CD4-positive, alpha-beta T cell treated with Interleukin-17A for 1 hour (primary cell): Measurements from ENCODE around the gene LRIG3.
"Not testable (repeated sequence)": the region's sequence is repeated elsewhere in the genome, so short reads cannot be mapped to it uniquely, and the experiment has no call there.

Experiments used
- DNase-seq: peaks from one replicate; pipeline ENCODE4 v3.0.0-alpha.2; 2020

Gene LRIG3

GRCh38 chr12:58895053-58895452, 25.3 kb downstream of the LRIG3 start:
- DNase-seq, result no peak

DNA sequence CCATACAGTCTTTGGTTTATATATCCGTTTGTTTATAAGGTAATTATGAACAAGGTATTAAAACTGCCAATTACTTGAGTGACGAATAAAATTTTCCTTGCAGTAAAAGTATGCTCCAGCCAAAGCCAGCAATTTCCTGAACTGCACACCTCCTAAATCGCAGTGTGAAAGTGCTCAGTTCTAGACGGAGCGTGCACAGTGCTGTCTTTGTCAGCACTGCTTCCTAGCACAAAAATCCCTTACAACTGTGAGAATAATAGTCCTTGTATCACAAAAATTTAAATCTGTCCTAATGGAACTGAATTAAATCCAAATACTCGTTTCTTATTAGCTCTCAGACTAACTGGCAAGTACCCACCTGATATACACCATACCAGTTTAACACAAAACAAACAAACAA, 26.3 kb downstream of the LRIG3 start:
- no peak for DNase-seq

DNA sequence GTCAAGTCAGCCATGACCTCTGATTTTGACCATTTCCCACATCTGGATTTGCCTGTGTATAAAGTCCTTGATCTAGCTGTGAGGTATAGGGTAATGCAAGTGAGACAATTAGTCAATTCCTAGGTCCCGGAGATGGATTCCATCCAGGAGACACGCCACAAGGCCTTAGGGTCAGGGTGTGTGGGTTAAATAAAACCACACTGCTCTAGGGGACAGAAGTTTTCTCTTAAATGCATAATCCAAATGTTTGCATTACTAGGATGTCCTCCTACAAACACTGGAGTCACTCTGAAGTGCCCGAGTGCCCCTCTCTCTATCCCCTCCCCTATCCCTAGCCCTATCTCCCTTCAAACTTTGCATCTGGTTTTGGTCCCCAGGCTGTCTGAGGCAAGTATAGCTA, 26.8 kb downstream of the LRIG3 start:
- DNase-seq, result no peak

- DNase-seq, result no peak
Measured at GRCh38 chr12:58889557-58889956, 30.7 kb downstream of the LRIG3 start.

- no peak for DNase-seq
Measured at GRCh38 chr12:58888131-58888783, 32.0 kb downstream of the LRIG3 start.

- DNase-seq, result no peak
Measured at GRCh38 chr12:58887068-58887467, 33.2 kb downstream of the LRIG3 start.

- DNase-seq, result no peak
Measured at GRCh38 chr12:58886474-58886873, 33.8 kb downstream of the LRIG3 start.

- no peak for DNase-seq
Measured at GRCh38 chr12:58884916-58885315, 35.4 kb downstream of the LRIG3 start.

GRCh38 chr12:58883576-58884334, 36.5 kb downstream of the LRIG3 start:
- DNase-seq, result no peak

DNA sequence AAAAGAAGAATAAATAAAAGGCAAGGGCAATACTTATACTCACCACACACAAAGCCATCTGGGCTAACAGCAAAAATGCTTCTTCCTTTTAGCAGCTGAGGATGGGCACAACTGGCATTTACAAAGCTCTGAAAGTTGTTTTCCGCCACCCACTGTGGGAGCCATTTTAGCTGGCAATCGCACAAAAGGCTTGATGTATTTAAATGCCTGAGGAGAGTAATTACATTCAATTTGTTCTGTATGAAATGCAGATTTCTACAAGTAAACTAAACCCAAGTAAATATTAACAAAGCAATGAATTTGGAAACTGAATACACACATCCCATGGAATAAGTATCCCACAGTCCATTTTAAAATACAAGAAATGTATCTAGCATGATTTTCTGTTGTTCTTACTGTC, 37.5 kb downstream of the LRIG3 start:
- no peak for DNase-seq

DNA sequence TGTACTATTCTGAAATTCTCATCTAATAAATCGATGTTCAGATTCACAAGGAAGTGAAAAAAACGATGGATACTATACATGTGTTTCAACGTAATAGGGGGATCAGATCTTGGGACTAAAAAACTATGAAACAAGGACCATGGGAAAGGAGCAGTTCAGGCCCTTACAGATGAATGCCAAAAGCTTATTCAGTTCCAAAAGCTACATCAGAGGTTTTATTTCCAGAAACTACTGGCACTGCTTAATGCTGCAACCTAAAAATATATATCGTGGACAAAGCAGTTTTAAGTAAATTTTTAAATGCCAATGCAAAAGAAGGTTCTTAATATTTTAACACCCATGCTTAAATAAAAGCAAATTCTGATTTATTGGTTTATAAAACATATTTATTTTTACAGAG, 38.5 kb downstream of the LRIG3 start:
- DNase-seq, result no peak

DNA sequence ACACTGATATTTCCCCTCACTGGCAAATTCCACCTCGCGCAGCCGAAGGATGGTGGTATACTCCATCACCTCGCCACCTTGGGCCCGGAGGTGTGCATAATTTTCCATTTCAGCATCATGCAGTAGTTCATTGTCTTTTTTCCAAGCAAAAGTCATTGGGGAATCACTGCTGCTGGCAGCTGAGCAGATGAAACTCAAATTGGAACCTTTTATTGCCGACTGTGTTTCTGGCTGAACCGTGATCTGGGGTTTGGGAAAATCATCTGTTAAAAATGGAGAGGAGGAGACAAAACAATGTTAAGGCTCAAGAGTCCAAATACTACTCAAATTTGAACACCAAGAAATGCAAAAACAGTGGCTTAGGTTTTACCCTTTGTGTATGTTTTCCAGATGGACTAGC, 39.7 kb downstream of the LRIG3 start:
- DNase-seq, result no peak

DNA sequence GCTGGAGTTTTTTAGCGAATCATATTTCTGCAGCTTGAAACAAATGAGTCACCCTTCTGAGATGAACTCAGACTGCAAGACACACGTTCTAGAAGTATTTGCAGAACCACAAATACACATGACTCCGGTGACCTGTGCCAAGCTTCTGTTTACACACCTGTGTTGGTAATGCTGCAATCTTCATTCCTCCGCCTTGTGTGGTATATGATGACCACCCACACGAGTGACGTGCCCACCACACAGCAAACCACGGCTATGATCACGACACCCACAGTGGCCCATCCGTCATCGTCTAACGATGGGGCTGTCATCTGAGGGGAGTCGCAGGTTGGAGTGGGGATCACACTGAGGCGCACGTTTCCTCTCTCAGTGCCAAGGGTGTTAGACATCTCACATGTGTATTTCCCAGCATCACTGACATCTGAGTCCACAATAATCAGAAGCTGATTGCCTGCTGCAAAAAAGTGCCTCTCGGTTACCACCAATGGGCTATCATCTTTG, 43.0 kb downstream of the LRIG3 start:
- no peak for DNase-seq

- DNase-seq, result no peak
Measured at GRCh38 chr12:58873496-58873895, 46.8 kb downstream of the LRIG3 start.

- no peak for DNase-seq
Measured at GRCh38 chr12:58871556-58871955, 48.7 kb downstream of the LRIG3 start.

- DNase-seq, result no peak
Measured at GRCh38 chr12:58870595-58870994, 49.7 kb downstream of the LRIG3 start.

DNA sequence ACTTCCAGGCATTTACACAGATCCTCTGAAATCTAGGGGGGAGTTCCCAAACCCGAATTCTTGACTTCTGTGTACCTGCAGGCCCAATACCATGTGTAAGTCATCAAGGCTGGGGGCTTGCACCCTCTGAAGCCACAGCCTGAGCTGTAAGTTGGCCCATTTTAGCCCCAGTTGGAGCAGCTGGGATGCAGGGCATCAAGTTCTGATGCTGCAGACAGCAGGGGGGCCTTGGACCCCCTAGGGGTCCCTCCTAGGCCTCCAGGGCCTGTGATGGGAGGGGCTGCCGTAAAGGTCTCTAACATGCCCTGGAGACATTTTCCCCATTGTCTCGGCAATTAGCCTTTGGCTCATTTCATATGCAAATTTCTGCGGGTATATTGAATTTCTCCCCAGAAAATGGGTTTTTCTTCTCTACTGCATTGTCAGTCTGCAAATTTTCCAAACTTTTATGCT, 59.5 kb downstream of the LRIG3 start:
- no peak for DNase-seq

DNA sequence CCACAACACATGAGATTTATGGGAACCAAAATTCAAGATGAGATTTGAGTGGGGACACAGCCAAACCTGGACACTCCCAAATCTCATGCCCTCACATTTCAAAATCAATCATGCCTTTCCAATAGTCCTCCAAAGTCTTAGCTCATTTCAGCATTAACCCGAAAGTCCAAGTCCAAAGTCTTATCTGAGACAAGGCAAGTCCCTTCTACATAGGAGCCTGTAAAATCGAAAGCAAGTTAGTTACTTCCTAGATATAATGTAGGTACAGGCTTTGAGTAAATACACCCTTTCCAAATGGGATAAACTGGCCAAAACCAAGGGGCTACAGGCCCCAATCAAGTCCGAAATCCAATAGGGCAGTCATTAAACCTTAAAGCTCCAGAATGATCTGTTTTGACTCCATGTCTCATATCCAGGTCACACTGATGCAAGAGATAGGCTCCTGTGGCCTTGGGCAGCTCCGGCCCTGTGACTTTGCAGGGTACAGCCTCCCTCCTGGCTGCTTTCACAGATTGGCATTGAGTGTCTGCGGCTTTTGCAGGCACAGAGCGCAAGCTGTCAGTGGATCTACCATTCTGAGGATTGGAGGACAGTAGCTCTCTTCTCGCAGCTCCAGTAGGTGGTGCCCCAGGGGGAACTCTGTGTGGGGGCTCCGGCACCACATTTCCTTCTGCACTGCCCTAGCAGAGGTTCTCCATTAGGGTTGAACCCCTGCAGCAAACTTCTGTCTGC, 60.1 kb downstream of the LRIG3 start:
- DNase-seq, result no peak

DNA sequence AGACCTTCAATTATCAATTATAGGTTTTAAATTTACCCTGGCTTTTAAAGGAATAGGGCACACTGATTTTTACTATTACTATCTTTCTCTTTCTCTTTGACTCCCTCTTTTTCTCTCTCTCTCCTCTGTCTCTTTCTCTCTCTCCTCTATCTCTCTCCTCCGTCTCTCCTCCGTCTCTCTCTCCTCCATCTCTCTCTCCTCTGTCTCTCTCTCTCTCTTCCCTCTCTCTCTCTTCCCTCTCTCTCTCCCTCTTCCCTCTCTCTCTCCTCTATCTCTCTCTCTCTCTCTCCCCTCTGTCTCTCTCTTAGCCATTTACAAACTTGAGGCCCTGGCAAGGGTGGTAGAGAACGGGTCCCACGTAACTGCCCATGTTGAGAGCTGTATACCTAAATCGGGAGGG, 62.3 kb downstream of the LRIG3 start:
- DNase-seq, result no peak

- DNase-seq, result not testable (repeated sequence)
Measured at GRCh38 chr12:58857206-58857605, 63.1 kb downstream of the LRIG3 start.

DNA sequence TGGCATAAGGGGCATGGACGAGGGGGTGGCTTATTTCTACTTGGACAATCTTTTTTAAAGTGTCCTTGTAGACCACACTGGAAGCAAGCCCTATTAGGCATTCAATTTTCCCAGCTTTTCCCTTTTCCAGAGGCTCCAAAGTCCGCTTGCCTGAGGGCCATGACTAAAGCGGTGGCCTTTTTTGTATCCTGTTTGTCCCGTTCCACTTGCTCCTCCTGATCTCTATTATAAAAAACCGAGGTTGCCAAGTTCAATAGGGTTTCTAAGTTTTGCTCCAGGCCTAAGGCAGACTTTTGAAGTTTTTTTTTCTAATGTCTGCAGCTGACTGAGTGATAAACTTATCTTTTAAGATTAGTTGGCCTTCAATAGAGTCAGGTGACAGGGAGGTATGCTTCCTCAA, 64.7 kb downstream of the LRIG3 start:
- not testable (repeated sequence) for DNase-seq

- DNase-seq, result no peak
Measured at GRCh38 chr12:58850826-58851225, 69.5 kb downstream of the LRIG3 start.

DNA sequence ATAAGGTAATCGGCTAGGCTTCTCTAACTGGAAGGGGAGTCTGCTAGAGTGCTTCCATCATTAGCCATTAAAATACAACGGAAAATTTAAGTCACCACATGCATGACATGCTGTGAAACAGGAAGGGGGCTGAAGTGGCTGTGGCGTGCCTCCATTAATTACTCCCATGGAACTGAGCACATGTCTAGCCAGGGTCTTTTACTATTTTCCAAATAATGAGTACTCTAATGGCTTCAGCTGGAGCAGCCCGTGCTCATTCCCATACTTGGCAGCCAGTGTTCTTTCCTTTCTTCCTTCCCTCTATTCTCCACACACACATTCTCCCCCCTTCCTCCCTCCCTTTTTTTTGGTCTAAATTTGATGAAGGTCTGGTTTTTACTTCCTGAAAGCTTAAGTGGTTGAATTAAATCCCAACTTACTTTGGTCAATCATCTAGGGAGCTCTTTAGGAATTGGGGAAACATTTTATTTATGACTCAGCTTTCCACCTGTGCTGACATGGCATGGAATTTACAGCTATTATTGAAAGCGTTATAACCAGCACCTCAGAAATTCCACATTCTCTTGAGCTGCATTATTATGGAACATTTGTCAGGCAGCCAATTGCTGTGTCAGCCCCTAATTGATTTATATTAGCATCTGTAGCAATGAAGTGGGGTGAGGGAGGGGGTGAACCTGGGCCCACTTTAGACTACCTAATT, 72.3 kb downstream of the LRIG3 start:
- DNase-seq, result no peak
